CD4-positive, CD25-positive, alpha-beta regulatory T cell (primary cell): ENCODE measurements around the gene MYOF. TPM values are rescaled to one million over a fixed set of nuclear protein-coding genes. Genes with fewer than 3 reads are reported as not detected.

Experiments used
- ATAC-seq, 2 donors: fragments of 150-1000 bp; cut with Tn5 transposase; one replicate each; pipeline ENCODE4 v1.10.0; 2021; ENCODE audit warnings: low read depth in 2 of 2, moderate number of reproducible peaks in 2 of 2, moderate library complexity in 1 of 2
- DNase-seq, 3 donors: peaks; one replicate each; pipeline versions ENCODE4 v3.0.0 to v3.0.0-alpha.2; 2012 to 2022; ENCODE audit warnings: mixed read lengths in 1 of 3
- H3K27ac ChIP-seq: one replicate; pipeline ENCODE4 v1.7.0; 2013; ENCODE audit warnings: mild to moderate bottlenecking, low read length; ENCODE audit not compliant: insufficient read depth, poor library complexity, severe bottlenecking
- H3K27me3 ChIP-seq: one replicate; pipeline ENCODE4 v1.7.0; 2013; ENCODE audit warnings: low read length; ENCODE audit not compliant: control insufficient read depth, insufficient read depth
- H3K36me3 ChIP-seq: one replicate; pipeline ENCODE4 v1.7.0; 2013; ENCODE audit warnings: mild to moderate bottlenecking, low read length, moderate library complexity; ENCODE audit not compliant: control insufficient read depth, insufficient read depth
- H3K4me1 ChIP-seq: 2 replicates; pipeline ENCODE4 v1.7.0; 2013; ENCODE audit warnings: mild to moderate bottlenecking, low read length; ENCODE audit not compliant: insufficient read depth, control insufficient read depth, poor library complexity, severe bottlenecking
- H3K4me3 ChIP-seq: one replicate; pipeline ENCODE4 v1.7.0; 2013; ENCODE audit warnings: low read depth, mild to moderate bottlenecking, low read length, moderate library complexity
- H3K9me3 ChIP-seq, 2 experiments: 1 replicate in 1 of 2; 2 replicates in 1 of 2; pipeline ENCODE4 v1.7.0; 2013; ENCODE audit warnings: low read length in 2 of 2, mild to moderate bottlenecking in 1 of 2, moderate library complexity in 1 of 2; ENCODE audit not compliant: control insufficient read depth in 2 of 2
- H3K27ac Mint-ChIP-seq, 3 donors: one replicate each; pipeline ENCODE4 v1.8.0; 2020 to 2022; ENCODE audit warnings: mild to moderate bottlenecking in 3 of 3, mixed read lengths in 3 of 3, moderate library complexity in 2 of 3
- H3K27me3 Mint-ChIP-seq: one replicate; pipeline ENCODE4 v1.8.0; 2022; ENCODE audit warnings: mild to moderate bottlenecking, mixed read lengths
- H3K36me3 Mint-ChIP-seq: one replicate; pipeline ENCODE4 v1.8.0; 2020; ENCODE audit warnings: mixed read lengths
- H3K4me1 Mint-ChIP-seq, 4 donors: one replicate each; pipeline ENCODE4 v1.8.0; 2020 to 2022; ENCODE audit warnings: mixed read lengths in 4 of 4, mild to moderate bottlenecking in 1 of 4
- H3K4me3 Mint-ChIP-seq, 4 donors: one replicate each; pipeline ENCODE4 v1.8.0; 2020 to 2022; ENCODE audit warnings: mild to moderate bottlenecking in 4 of 4, mixed read lengths in 4 of 4, moderate library complexity in 3 of 4
- H3K9me3 Mint-ChIP-seq, 7 donors: one replicate each; pipeline ENCODE4 v1.8.0; 2020 to 2022; ENCODE audit warnings: mixed read lengths in 7 of 7, mild to moderate bottlenecking in 3 of 7, moderate library complexity in 2 of 7
- polyA plus RNA-seq, 4 donors: library from polyadenylated mRNA; unstranded; fragments of 300-500 nt; fragmentation: Illumina TruSeq; gene quantifications; one replicate each; pipeline ENCODE4 v1.2.3, GENCODE V29; 2021
- total RNA-seq: library from RNA; stranded (reverse); gene quantifications from one replicate; pipeline ENCODE4 v1.2.3, GENCODE V29; 2022

MYOF gene
- total and polyA plus RNA-seq, 5 donors from 2014 or later: 0.23 to 1.0 (median 0.54) TPM

GRCh38 chr10:93406364-93407145 lies 75.6 kb downstream of the MYOF start:
- Mint-ChIP-seq H3K36me3 (no peaks in the 10 kb centered on the region), H3K27ac (no peak overlapping the region), H3K4me1 (peaks cover 0 to 12% (median 2%) of the 10 kb centered on the region in 4 donors), H3K27me3 (peaks cover 4% of the 10 kb centered on the region), H3K4me3 (no peak overlapping the region), H3K9me3 (peaks cover 0 to 2% (median 0%) of the 10 kb centered on the region in 7 donors)
- no peaks in the 10 kb centered on the region for H3K4me1 ChIP-seq
- no peak overlapping the region for H3K27ac ChIP-seq
- no peaks in the 10 kb centered on the region for H3K36me3 ChIP-seq
- H3K4me3 ChIP-seq: no peak overlapping the region
- ATAC-seq (no peak), DNase-seq (no peak)
- no peaks in the 10 kb centered on the region for H3K9me3 ChIP-seq
- no peaks in the 10 kb centered on the region for H3K27me3 ChIP-seq

- Histone ChIP-seq H3K9me3 (no peaks in the 10 kb centered on the region), H3K27me3 (no peaks in the 10 kb centered on the region), H3K36me3 (no peaks in the 10 kb centered on the region), H3K27ac (no peak overlapping the region), H3K4me3 (no peak overlapping the region), H3K4me1 (no peaks in the 10 kb centered on the region)
- Mint-ChIP-seq H3K36me3 (no peaks in the 10 kb centered on the region), H3K27me3 (no peaks in the 10 kb centered on the region), H3K4me3 (no peak overlapping the region), H3K4me1 (no peaks in the 10 kb centered on the region), H3K27ac (no peak overlapping the region), H3K9me3 (peaks cover 0 to 2% (median 0%) of the 10 kb centered on the region in 7 donors)
- DNase-seq (no peak), ATAC-seq (no peak)
These were observed 78.1 kb downstream of the MYOF start for GRCh38 chr10:93404048-93404354.

GRCh38 chr10:93403152-93404047 lies 78.7 kb downstream of the MYOF start:
- H3K27me3 Mint-ChIP-seq: no peaks in the 10 kb centered on the region
- H3K36me3 Mint-ChIP-seq: no peaks in the 10 kb centered on the region
- Histone ChIP-seq H3K27ac (no peak overlapping the region), H3K36me3 (no peaks in the 10 kb centered on the region), H3K4me3 (no peak overlapping the region), H3K4me1 (no peaks in the 10 kb centered on the region), H3K27me3 (no peaks in the 10 kb centered on the region), H3K9me3 (no peaks in the 10 kb centered on the region)
- DNase-seq (no peak), ATAC-seq (no peak)
- peaks cover 0 to 5% (median 0%) of the 10 kb centered on the region in 4 donors for H3K4me1 Mint-ChIP-seq
- peaks cover 0 to 2% (median 0%) of the 10 kb centered on the region in 7 donors for H3K9me3 Mint-ChIP-seq
- no peak overlapping the region for H3K27ac Mint-ChIP-seq
- H3K4me3 Mint-ChIP-seq: no peak overlapping the region

GRCh38 chr10:93402192-93402591 lies 79.9 kb downstream of the MYOF start:
- Mint-ChIP-seq H3K9me3 (peaks cover 0 to 2% (median 0%) of the 10 kb centered on the region in 7 donors), H3K36me3 (no peaks in the 10 kb centered on the region), H3K4me3 (no peak overlapping the region), H3K27ac (no peak overlapping the region), H3K4me1 (peaks cover 0 to 7% (median 0%) of the 10 kb centered on the region in 4 donors), H3K27me3 (no peaks in the 10 kb centered on the region)
- Histone ChIP-seq H3K27me3 (no peaks in the 10 kb centered on the region), H3K9me3 (no peaks in the 10 kb centered on the region), H3K27ac (no peak overlapping the region), H3K4me3 (no peak overlapping the region), H3K36me3 (no peaks in the 10 kb centered on the region), H3K4me1 (no peaks in the 10 kb centered on the region)
- DNase-seq (no peak), ATAC-seq (no peak)

GRCh38 chr10:93398528-93398927 lies 83.6 kb downstream of the MYOF start:
- H3K27ac Mint-ChIP-seq: peak overlapping the region in 1 of 3 donors; percentile 56
- H3K36me3 Mint-ChIP-seq: no peaks in the 10 kb centered on the region
- no peaks in the 10 kb centered on the region for H3K9me3 ChIP-seq
- no peak overlapping the region for H3K4me3 ChIP-seq
- no peaks in the 10 kb centered on the region for H3K4me1 ChIP-seq
- ATAC-seq: no peak
- H3K4me3 Mint-ChIP-seq: no peak overlapping the region
- no peak for DNase-seq
- H3K9me3 Mint-ChIP-seq: peaks cover 0 to 2% (median 0%) of the 10 kb centered on the region in 7 donors
- peaks cover 0 to 7% (median 0%) of the 10 kb centered on the region in 4 donors for H3K4me1 Mint-ChIP-seq
- H3K27me3 ChIP-seq: no peaks in the 10 kb centered on the region
- H3K27ac ChIP-seq: no peak overlapping the region
- H3K36me3 ChIP-seq: no peaks in the 10 kb centered on the region
- H3K27me3 Mint-ChIP-seq: no peaks in the 10 kb centered on the region

- ATAC-seq: no peak
These were observed 85.1 kb downstream of the MYOF start for GRCh38 chr10:93397020-93397419.

GRCh38 chr10:93393211-93393610 lies 88.9 kb downstream of the MYOF start:
- H3K9me3 Mint-ChIP-seq: peaks cover 0 to 2% (median 0%) of the 10 kb centered on the region in 7 donors

More at GRCh38 chr10:93397020-93397419, 85.1 kb downstream of the MYOF start:
- Mint-ChIP-seq H3K27me3 (no peaks in the 10 kb centered on the region), H3K9me3 (peaks cover 0 to 2% (median 0%) of the 10 kb centered on the region in 7 donors), H3K27ac (no peak overlapping the region), H3K4me1 (peaks cover 0 to 7% (median 0%) of the 10 kb centered on the region in 4 donors), H3K36me3 (no peaks in the 10 kb centered on the region), H3K4me3 (no peak overlapping the region)
- H3K4me3 ChIP-seq: no peak overlapping the region
- H3K36me3 ChIP-seq: no peaks in the 10 kb centered on the region
- DNase-seq: no peak
- no peaks in the 10 kb centered on the region for H3K4me1 ChIP-seq
- no peak overlapping the region for H3K27ac ChIP-seq
- no peaks in the 10 kb centered on the region for H3K9me3 ChIP-seq
- H3K27me3 ChIP-seq: no peaks in the 10 kb centered on the region

More at GRCh38 chr10:93393211-93393610, 88.9 kb downstream of the MYOF start:
- no peak overlapping the region for H3K4me3 ChIP-seq
- peaks cover 7% of the 10 kb centered on the region for H3K27me3 Mint-ChIP-seq
- ATAC-seq: no peak
- no peaks in the 10 kb centered on the region for H3K27me3 ChIP-seq
- H3K4me3 Mint-ChIP-seq: no peak overlapping the region
- no peaks in the 10 kb centered on the region for H3K36me3 ChIP-seq
- H3K27ac ChIP-seq: no peak overlapping the region
- no peaks in the 10 kb centered on the region for H3K4me1 ChIP-seq
- DNase-seq: no peak
- peaks cover 0 to under 1% (median 0%) of the 10 kb centered on the region in 4 donors for H3K4me1 Mint-ChIP-seq
- no peaks in the 10 kb centered on the region for H3K36me3 Mint-ChIP-seq
- H3K9me3 ChIP-seq: no peaks in the 10 kb centered on the region
- no peak overlapping the region for H3K27ac Mint-ChIP-seq
